NCI-H2029 (cell line): ENCODE measurements around the gene PSEN2.

Experiments
- DNase-seq: peaks from one replicate; lab custom pipeline; 2025; lab: John Stamatoyannopoulos, UW

The PSEN2 gene

DNA sequence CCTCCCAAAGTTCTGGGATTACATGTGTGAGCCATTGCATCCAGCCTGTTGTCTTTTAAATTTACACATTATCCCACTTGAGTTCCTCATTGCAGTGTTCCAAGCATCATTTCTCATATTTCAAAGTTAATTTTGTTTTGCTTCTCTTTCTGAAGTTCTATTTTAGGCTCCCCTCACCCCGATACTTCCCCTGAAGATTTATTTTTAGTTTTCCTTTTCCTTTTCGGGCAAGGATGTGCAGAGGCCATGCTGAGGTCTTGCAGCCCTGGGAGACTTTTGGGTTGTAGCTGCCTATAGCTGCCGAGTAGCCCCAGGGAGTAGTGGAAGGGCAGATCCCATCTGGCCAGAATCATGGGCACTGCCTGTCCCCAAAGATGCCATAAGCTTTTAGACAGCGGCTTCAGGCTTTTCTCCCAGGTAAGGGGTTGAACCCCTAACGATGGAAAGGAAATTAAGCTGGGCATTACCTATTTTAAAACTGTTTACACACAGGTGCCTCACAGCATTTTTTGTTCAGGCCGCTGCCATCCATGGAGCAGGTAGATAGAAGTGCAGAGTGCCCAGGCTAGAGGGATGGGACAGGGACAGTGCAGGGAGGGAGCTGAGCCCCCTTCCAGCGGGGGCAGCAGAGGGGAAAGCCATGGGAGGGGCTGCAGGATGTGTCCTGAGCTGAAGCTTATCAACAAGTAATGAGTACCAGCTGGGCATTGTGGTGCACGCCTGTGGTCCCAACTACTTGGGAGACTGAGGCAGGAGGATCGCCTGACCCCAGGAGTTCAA, 15.9 kb downstream of the PSEN2 start:
- no peak for DNase-seq

DNA sequence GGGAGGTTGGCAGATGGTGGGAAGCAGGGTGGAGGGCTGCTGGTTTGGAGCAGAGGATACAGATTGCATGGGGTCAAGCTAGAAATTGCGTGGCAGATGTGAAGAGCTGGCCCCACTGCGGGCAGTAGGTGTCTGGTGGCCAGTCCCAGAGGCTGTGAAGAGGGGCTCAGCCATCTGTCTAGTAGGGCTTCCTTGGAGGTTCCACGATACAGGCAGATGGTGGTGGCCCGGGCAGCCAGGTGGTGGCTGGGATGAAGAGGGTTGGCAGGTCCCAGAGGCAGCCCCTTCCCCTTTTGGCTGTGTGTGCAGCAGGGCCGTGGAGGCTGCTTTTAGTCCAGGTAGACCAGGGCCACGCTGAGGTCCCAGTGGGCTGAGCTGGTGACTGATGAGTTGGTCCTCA, 16.6 kb downstream of the PSEN2 start:
- no peak for DNase-seq

DNA sequence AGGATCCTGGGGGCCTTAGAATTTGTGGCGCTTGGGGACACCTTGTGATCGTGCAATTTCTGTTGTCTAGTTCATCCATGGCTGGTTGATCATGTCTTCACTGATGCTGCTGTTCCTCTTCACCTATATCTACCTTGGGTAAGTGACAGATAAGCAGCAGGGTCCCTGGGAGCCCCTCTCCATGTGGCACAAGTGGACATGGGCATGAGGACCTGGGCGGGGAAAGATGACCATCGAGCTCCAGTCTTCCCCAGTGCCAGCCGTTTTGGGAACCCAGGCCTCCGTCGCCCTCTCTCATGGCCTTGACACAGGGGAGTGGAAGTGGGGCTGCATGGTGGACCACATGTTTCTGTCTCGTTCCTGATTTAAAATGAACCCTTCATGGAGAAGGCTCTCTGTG, 17.6 kb downstream of the PSEN2 start:
- no peak for DNase-seq

DNA sequence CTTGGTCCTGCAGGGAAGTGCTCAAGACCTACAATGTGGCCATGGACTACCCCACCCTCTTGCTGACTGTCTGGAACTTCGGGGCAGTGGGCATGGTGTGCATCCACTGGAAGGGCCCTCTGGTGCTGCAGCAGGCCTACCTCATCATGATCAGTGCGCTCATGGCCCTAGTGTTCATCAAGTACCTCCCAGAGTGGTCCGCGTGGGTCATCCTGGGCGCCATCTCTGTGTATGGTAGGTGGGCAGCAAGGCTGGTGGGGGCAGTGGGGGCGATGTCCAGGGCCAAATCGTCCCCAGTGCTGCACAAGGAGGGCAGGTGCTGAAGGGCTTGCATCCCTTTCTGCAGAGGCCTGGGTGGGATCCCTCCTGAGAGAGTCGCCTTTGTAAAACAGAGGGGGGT, 18.4 kb downstream of the PSEN2 start:
- DNase-seq = no peak

DNA sequence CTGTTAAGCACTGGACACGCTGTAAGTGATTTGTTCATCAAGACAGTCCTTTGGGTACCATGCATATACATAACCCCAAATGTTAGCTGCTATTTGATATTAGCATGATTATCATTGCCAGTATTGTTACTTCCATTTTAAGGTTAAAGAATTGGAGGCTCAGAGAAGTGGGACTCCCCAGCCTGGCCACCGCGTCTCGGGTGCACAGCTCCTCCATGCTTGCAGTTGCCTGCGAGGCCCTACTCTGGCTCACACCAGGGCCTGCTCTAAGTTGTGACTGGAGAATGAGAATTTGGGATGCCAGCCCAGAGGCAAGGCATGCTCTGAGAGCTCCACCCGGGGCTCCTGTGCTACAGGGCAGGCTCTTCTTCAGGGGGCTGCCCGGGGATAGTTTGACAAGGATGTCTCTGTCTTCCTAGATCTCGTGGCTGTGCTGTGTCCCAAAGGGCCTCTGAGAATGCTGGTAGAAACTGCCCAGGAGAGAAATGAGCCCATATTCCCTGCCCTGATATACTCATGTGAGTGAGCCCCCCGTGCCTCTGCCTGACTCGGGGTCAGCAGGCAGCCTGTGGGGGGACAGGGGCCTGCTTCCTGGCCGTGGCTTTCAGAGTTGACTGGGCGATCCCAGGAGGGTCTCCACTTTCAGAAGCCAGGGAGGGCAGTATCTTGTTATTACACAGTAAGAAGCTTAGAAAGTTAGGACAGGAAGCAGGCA, 19.4 kb downstream of the PSEN2 start:
- no peak for DNase-seq

DNA sequence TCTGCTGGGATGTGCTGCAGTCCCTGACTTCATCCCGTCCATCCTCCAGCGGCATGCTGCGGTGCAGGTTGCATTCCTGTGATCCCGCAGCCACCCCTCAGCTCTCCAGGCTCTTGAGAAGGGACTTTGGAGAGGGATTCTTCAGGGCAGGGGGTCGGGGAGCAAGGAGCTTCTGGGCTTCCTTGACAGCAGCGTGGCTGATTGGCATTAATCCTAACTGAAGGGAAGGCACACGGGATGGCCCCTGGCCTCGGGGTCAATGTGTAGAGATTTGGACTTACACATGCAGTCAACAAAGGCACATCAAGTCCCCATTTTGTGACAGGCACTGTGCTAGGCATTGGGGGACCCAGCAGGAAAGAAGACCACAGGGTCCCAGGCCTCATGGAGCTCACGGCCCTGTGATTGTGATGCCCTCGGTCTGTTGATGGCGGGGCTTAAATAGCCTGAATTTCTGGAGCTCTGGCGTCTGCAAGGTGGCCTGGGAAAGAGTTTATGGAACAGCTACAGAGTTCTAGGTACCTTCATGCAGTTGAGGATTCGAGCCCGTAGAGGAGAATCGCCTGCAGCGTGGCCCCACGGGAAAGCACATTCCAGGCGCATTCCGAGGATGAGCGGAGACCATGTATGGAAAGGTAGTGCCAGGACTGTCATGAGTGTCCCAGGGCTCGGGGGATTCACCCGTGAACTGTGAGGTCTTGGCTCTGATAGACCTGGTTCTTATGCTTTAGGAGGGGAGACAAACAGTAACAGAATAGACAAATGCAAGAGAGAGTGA, 20.1 kb downstream of the PSEN2 start:
- DNase-seq = no peak

DNA sequence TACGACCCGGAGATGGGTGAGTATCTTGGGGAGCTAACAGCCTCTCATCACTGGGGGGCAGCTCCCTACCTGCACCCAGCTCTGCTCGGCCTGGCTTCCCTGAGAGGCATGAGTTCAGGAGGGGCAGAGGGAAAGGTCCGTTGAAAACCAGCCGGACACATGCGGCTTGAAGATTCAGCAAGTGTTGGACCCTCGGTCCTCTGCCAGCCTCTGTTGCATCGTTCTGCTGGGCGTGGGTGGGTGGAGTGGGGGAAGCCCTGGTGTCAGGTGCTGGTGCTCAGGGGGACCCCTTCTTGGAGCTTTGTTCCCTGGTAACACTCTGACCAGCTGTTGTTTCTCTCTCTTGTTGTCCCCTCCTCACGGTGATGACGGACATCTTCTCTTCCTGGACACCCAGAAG, 20.9 kb downstream of the PSEN2 start:
- DNase-seq = no peak

DNA sequence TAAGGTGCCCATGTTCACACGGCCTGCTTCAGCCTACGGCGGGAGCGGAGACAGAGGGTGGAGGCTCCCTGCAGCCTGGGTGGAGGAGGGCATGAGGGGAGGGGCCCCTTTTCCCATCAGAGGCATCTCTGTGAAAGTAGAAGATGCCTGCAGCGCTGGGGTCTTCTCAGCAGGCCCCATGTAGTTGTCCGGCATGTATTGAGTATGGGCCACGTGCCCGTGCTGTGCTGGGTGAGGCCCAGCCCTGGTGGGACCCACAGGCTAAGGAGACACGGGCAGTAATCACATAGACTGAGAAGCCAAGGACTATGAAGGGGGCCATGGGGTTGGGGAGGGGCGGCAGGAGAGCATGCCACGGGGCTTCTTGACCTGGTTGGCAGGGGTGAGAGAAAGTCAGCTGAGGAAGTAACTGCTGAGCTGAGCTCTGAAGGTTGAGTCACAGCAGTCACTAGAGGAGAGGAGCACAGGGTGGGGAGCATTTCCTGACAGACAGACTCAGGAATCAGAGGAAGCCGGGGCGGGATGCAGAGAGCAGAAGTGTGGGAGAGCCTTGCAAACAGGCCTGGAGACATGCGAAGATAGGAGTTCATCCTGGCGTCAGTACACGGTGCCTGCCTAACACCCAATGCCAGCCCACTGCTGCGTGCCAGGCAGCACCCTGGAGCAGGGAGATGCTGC, 21.6 kb downstream of the PSEN2 start:
- no peak for DNase-seq

DNA sequence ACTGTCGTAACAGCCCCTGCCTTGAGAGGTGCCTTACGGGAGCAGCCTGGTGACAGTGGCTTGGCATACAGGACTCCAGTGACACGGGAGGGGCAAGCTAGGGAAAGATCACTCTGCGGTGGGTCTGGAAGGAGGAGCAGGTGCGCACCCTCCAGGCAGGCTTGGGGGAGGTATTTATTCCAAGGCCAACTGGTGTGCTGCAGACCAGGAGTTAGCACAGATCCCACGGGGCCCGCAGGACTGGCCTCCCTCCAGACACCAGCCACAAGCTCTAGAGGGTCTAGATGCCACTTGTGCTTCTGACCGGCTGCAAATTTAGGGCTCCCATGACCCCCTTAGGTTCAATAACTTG, 22.1 kb downstream of the PSEN2 start:
- no peak for DNase-seq

DNA sequence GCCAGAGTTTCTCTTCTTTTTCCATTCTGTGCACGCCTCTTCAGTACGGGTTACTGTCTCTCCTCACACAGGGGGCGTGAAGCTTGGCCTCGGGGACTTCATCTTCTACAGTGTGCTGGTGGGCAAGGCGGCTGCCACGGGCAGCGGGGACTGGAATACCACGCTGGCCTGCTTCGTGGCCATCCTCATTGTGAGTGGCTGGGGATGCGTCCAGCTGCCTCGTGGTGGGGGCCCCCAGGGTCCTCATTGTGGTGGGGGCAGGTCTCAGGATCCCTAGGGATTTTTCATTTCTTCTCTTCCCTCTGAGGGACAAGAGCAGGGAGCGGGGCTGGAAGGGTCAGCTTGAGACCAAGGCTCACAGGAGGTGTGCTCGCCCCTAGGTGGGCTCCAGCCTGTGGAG, 23.5 kb downstream of the PSEN2 start:
- no peak for DNase-seq

DNA sequence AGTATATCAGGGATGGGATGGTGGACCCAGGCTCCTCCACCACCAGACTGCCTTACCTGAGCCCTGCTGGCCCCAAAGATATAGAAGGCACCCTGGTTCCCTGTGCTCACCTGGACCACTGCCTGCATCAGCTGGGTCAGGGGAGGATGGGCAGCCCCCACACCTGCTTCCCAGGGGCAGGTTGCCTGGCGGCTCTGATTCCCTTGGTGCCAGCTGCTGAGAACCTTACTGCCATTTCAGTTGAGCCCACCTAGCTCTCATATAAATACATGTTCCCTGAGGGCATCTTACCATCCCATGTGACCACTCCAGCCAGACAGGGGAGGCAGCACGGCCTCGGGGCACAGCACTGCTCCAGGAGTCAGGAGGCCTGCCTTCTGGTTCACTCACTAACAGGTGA, 24.4 kb downstream of the PSEN2 start:
- no peak for DNase-seq

DNA sequence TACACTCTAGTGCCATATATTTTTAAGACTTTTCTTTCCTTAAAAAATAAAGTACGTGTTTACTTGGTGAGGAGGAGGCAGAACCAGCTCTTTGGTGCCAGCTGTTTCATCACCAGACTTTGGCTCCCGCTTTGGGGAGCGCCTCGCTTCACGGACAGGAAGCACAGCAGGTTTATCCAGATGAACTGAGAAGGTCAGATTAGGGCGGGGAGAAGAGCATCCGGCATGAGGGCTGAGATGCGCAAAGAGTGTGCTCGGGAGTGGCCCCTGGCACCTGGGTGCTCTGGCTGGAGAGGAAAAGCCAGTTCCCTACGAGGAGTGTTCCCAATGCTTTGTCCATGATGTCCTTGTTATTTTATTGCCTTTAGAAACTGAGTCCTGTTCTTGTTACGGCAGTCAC, 25.2 kb downstream of the PSEN2 start:
- DNase-seq = no peak

DNA sequence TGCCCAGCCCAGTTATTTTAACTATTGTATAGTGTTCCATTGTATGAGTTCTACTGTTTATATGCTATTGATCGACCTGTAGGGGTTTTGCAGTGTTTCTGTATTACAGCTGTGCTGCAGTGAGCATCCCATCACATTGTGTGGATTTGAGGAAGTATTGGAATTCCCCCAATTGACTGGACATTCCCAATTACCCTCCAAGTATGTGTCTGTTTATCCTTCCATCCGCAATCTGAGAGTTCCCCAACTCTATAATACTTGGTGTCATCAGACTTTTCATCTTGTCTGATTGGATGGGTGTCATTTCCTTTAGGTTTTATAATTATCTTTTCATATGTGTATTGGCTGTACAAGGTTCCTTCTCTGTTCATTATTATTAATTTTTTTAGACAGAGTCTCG, 27.8 kb downstream of the PSEN2 start:
- no peak for DNase-seq

DNA sequence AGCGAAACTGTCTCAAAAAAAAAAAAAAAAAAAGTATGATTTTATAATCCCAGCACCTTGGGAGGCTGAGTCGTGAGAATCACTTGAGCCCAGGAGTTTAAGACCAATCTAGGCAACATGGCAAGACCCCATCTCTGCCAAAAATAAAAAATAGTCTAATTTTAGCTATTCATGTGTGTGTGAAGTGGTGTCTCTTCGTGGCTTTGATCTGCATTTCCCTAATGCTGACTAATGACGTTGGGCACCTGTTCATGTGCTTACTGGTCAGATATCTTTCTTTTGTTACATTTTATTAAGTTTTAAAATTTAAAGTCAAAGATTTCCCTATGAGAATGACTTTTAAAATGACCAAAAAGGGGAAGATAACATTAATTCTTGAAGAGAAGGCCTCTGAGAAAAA, 31.0 kb downstream of the PSEN2 start:
- no peak for DNase-seq

DNA sequence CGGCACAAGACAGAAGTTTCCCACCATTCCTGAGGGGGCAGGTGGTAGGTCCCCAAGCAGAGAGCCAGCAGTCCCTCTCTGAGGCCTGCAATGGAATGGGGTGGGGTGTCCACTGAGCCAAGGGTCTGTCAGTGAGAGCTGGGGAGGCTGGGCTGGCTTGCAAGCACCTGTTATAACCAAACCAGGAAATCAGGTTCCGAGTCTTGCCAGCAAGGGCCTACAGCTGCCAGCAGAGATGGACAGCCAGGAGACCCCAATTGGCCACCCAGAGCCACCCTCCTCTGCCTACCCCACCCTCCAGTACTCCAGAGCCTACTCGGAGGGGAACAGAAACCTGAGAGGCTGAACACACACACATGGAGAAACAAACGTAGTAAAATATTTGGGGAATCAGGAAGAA, 32.2 kb downstream of the PSEN2 start:
- no peak for DNase-seq

DNA sequence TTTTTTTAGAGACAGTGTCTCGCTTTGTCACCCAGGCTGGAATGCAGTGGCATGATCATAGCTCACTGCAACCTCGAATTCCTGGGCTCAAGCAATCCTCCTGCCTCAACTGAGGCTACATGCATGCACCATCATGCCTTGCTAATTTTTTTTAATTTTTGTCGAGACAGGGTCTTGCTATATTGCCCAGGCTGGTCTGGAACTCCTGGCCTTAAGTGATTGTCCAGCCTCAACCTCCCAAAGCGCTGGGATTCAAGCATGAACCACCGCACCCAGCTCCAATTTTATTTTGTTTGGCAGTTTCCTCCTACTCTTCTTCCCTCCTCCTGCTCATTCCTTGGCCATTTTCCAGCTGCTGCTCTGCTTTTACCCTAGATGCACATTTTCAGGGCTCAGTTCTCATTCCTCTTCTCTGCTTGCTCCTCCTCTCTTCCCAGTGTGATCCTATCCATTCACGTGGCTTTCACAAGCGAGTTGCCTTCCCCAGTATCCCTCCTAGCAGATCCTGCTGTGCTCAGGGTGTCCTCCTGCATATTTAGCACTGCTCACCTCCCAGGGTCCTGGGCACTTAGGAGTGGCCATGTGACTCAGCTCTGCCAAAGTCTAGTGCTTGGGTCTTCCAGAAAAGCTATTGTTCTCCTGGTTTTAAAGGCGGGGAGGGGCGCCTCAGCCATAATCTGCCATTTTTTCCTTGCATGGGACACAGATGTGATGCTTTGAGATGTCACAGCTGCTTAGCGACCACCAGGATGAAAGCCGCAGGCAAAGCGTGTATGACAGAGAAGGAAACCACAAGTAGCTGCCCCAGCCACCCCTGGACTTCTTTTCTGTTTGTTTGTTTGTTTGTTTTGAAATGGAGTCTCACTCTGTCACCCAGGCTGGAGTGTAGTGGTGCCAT, 33.7 kb downstream of the PSEN2 start:
- no peak for DNase-seq

DNA sequence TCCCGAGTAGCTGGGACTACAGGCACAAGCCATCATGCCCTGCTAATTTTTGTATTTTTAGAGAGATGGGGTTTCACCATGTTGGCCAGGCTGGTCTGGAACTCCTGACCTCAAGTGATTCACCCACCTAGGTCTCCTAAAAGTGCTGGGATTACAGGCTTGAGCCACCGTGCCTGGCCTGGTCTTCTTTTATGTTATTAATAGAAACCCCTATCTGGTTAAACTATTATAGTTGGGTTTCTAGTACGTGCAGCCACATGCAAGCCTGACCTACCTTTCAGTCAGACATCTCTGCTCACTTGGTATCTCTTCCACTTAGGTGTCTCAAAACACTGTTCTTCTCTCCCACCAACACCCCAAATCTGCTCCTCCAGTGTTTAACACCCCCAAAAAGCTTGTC, 34.4 kb downstream of the PSEN2 start:
- no peak for DNase-seq

DNA sequence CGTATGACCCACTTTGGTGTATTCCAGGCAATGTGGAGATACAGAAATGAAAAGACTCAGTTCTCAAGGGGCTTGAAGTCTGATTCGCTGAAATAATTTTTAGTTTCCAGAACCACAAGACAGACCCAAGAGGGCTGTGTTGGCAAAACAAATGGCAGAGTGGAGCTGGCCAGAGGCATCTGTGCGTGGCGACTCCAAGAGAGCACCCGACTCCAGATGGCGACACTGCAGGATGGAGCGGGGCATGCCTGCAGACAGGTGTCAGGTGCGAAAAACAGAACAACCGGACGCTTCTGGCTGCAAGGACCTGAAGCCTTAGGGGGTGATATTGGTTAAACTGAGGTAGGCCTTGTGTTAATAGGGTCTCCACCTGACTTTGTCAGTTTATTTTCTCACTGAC, 38.0 kb downstream of the PSEN2 start:
- no peak for DNase-seq

DNA sequence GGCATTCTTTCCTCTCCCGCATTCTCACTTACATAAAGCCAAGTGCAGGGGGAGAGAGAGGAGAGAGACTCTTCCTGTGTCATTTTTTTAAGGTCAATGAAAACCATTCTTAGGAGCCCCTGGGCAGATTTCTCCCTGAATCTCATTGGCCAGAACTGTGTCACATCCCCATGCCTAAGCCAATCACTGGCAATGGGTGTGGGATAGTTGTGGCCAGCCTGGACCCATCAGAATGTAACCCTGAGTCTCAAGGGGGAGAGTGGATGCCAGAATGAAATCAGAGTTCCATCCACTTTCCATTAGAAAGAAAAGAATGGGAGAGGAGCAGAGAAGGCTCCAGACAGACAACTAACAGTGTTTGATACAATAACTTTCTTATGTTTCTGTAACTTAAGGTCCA, 38.5 kb downstream of the PSEN2 start:
- DNase-seq = no peak

DNA sequence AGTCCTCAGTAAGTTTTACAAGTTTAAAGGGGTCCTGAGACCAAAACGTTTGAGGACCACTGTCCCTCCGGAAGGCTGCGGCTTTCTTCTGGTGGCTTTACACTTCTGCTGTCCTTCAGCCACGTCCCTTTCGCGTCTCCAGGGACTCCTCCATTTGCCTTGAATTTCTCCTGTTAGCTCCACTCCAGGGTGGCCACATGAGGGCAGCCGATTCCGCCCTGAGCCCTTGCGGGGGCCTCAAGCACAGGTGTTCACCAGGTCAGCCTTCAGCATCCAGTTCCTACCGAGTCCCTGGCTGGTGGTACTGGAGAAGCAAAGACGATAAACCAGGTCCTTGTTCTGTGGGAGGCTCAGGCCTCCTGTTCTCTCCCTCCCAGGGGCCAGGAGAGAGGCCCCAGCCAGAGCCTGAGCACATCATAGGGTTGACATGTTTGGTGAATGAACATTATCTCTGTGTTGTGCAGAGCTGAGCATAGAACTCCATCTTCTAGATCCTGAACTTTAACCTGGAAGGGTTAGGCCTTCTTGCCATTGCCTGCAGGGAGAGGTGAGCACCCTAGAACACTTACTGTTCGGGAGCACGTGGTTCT, 42.3 kb downstream of the PSEN2 start:
- peak; percentile 40 for DNase-seq

DNA sequence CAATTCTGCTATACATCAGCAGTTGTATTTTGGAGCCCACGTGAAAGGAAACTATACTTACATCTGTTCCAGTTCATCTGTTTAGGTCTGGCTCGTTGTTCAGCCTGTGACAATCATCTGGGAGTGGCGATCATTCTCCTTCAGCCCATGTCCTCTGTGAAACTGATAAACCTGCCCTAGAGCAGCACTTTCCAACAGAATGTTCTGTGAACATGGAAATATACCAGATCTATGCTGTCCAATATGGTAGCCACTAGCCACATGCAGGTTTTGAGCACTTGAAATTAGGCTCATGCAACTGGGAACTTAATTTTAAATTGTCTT, 45.2 kb downstream of the PSEN2 start:
- no peak for DNase-seq
